OCI-LY3 (cell line): Measurements from ENCODE around the gene MYL3.
A peak's percentile ranks its signal among the peaks of the same experiment; 100 is the strongest.

Source experiments
- H2AFZ ChIP-seq: fragments of 200-600, 300-600 bp; shearing (Covaris generic); 2 replicates; pipeline ENCODE4 v1.6.0; 2014; ENCODE audit warnings: antibody characterized with exemption, low read depth, low read length
- H3K27ac ChIP-seq: fragments of 200-600, 300-600 bp; sonication (generic); 2 replicates; pipeline ENCODE4 v1.5.1; 2014; ENCODE audit warnings: mild to moderate bottlenecking, low read length, moderate library complexity, mixed read lengths
- H3K27me3 ChIP-seq: fragments of 200-600, 300-600 bp; sonication (generic); 2 replicates; pipeline ENCODE4 v1.6.1; 2014; ENCODE audit warnings: low read depth, low read length, mixed read lengths
- H3K36me3 ChIP-seq: fragments of 200-600, 300-600 bp; sonication (generic); replicated peaks from 2 replicates; pipeline ENCODE3; 2014; ENCODE audit warnings: low read depth, low read length, mixed read lengths
- H3K4me1 ChIP-seq: fragments of 300-600, 200-600 bp; sonication (generic); 2 replicates; pipeline ENCODE4 v1.6.1; 2014; ENCODE audit warnings: low read length, mixed read lengths
- H3K4me2 ChIP-seq: fragments of 200-600, 300-600 bp; sonication (generic); 2 replicates; pipeline ENCODE4 v1.6.1; 2014; ENCODE audit warnings: low read length, mixed read lengths
- H3K4me3 ChIP-seq: fragments of 300-600, 200-600 bp; sonication (generic); 2 replicates; pipeline ENCODE4 v1.5.1; 2014; ENCODE audit warnings: antibody characterized with exemption, mild to moderate bottlenecking, low read length, moderate library complexity
- H3K79me2 ChIP-seq: fragments of 300-600, 200-600 bp; shearing (Covaris generic); 2 replicates; pipeline ENCODE4 v1.6.1; 2014; ENCODE audit warnings: mild to moderate bottlenecking, low read length, mixed read lengths
- H3K9ac ChIP-seq: fragments of 300-600, 200-600 bp; shearing (Covaris generic); 2 replicates; pipeline ENCODE4 v1.6.0; 2014; ENCODE audit warnings: mild to moderate bottlenecking, low read length, moderate library complexity
- H3K9me3 ChIP-seq: fragments of 200-600, 300-600 bp; shearing (Covaris generic); 2 replicates; pipeline ENCODE4 v1.6.1; 2014; ENCODE audit warnings: low read length, mixed read lengths; ENCODE audit not compliant: insufficient read depth
- H4K20me1 ChIP-seq: fragments of 200-600, 300-600 bp; sonication (generic); 2 replicates; pipeline ENCODE4 v1.6.1; 2016; ENCODE audit warnings: low read length, mixed read lengths; ENCODE audit not compliant: insufficient read depth
- CTCF ChIP-seq: fragments of 200-600, 300-600 bp; sonication (generic); IDR thresholded peaks from 2 replicates; pipeline ENCODE4 v1.5.1; 2014; ENCODE audit warnings: antibody characterized with exemption, low read length, low read depth
- EZH2phosphoT487 ChIP-seq: fragments of 200-600 bp; shearing (Covaris generic); IDR thresholded peaks from 2 replicates; pipeline ENCODE4 v1.6.1; 2018; ENCODE audit warnings: antibody characterized with exemption, mixed run types, low read depth

The MYL3 gene

GRCh38 chr3:46849045-46849631 lies 14.1 kb downstream of the MYL3 start:
- Histone ChIP-seq H3K4me2 (no peak overlapping the region), H3K9ac (no peak overlapping the region), H3K36me3 (no peaks in the 10 kb centered on the region), H3K9me3 (no peaks in the 10 kb centered on the region), H3K79me2 (no peaks in the 10 kb centered on the region), H3K4me1 (peaks cover 12% of the 10 kb centered on the region), H3K27ac (no peak overlapping the region), H2AFZ (no peak overlapping the region), H3K4me3 (no peak overlapping the region), H4K20me1 (no peaks in the 10 kb centered on the region), H3K27me3 (no peaks in the 10 kb centered on the region)
- TF ChIP-seq CTCF (no peak), EZH2phosphoT487 (no peak)

- no peak overlapping the region for H3K27ac ChIP-seq
- no peak overlapping the region for H2AFZ ChIP-seq
- no peaks in the 10 kb centered on the region for H3K79me2 ChIP-seq
- H3K27me3 ChIP-seq, result no peaks in the 10 kb centered on the region
- H3K9me3 ChIP-seq, result no peaks in the 10 kb centered on the region
- TF ChIP-seq CTCF, result peak; percentile 69
- no peak for TF ChIP-seq EZH2phosphoT487
- peaks cover 12% of the 10 kb centered on the region for H3K4me1 ChIP-seq
- no peak overlapping the region for H3K4me2 ChIP-seq
- H3K36me3 ChIP-seq, result no peaks in the 10 kb centered on the region
- H4K20me1 ChIP-seq, result no peaks in the 10 kb centered on the region
- no peak overlapping the region for H3K9ac ChIP-seq
- no peak overlapping the region for H3K4me3 ChIP-seq
Measured at GRCh38 chr3:46848271-46849044, 14.8 kb downstream of the MYL3 start.

DNA sequence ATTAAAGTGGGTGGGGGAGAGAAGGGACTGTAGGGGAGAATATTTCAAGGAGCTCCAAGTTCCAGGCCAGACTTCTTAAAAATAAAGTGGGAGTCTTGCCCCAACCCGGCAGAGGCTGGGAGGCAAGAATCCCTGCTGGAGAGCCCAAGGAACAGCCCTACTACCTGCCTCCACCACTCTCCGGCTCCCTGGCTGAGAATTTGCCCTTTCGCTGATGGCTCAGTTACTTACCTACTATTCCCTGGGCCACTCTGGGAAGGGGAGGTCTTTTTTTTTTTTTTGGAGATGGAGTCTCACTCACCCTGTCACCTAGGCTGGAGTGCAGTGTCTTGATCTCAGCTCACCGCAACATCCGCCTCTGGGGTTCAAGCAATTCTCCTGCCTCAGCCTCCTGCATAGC lies 15.5 kb downstream of the MYL3 start:
- H4K20me1 ChIP-seq, result no peaks in the 10 kb centered on the region
- H3K4me3 ChIP-seq, result no peak overlapping the region
- no peak overlapping the region for H2AFZ ChIP-seq
- H3K27me3 ChIP-seq, result no peaks in the 10 kb centered on the region
- H3K4me1 ChIP-seq, result peaks cover 12% of the 10 kb centered on the region
- H3K36me3 ChIP-seq, result no peaks in the 10 kb centered on the region
- H3K9ac ChIP-seq, result no peak overlapping the region
- H3K4me2 ChIP-seq, result no peak overlapping the region
- no peak overlapping the region for H3K27ac ChIP-seq
- no peaks in the 10 kb centered on the region for H3K79me2 ChIP-seq
- H3K9me3 ChIP-seq, result no peaks in the 10 kb centered on the region
- no peak for TF ChIP-seq EZH2phosphoT487
- no peak for TF ChIP-seq CTCF

GRCh38 chr3:46846624-46847542 lies 16.4 kb downstream of the MYL3 start:
- no peaks in the 10 kb centered on the region for H3K9me3 ChIP-seq

More at GRCh38 chr3:46846624-46847542, 16.4 kb downstream of the MYL3 start:
- TF ChIP-seq CTCF (no peak), EZH2phosphoT487 (no peak)
- peak overlapping the region; percentile 92 for H3K4me2 ChIP-seq
- H3K79me2 ChIP-seq, result no peaks in the 10 kb centered on the region
- H4K20me1 ChIP-seq, result no peaks in the 10 kb centered on the region
- peak overlapping the region; percentile 87 for H3K9ac ChIP-seq
- no peaks in the 10 kb centered on the region for H3K36me3 ChIP-seq
- H3K4me3 ChIP-seq, result peak overlapping the region; percentile 85
- H2AFZ ChIP-seq, result peak overlapping the region; percentile 85; the same call in 1 of the 2 replicates
- H3K27me3 ChIP-seq, result no peaks in the 10 kb centered on the region
- H3K27ac ChIP-seq, result no peak overlapping the region
- peaks cover 12% of the 10 kb centered on the region for H3K4me1 ChIP-seq
